Endothelial cell of umbilical vein (primary cell): ENCODE measurements around the gene SART3. TPM values are rescaled to one million over a fixed set of nuclear protein-coding genes. Genes with fewer than 3 reads are reported as not detected.

Experiments used
- BruUV-seq: library from RNA; stranded (reverse); fragments of 400-500 nt; replicated peaks from 2 replicates; lab custom pipeline; 2021; lab: Mats Ljungman, UMichigan
- CTCF ChIA-PET: fragments of 300-600, 350-600 bp; sonication (Branson Sonifier 250); formaldehyde crosslinking; loops from one replicate; lab custom pipeline; 2021; ENCODE audit warnings: antibody characterized with exemption, inconsistent platforms; lab: Charles Lee
- POLR2A ChIA-PET: fragments of 300-600, 350-600 bp; sonication (Branson Sonifier 250); formaldehyde crosslinking; loops from one replicate; lab custom pipeline; 2021; ENCODE audit warnings: antibody characterized with exemption, inconsistent platforms; lab: Charles Lee
- DNase-seq: peaks from one replicate; pipeline ENCODE4 v3.0.0-alpha.2; 2011; ENCODE audit warnings: low read depth, low spot score
- FAIRE-seq: peaks from 2 replicates; lab custom pipeline; 2011; peaks lifted over from hg19 to GRCh38; lab: Jason Lieb, UNC
- H2AFZ ChIP-seq: 2 replicates; pipeline ENCODE4 v1.6.0; 2012; ENCODE audit warnings: low read depth, low read length, control low read depth, inconsistent platforms
- H3K27ac ChIP-seq: 2 replicates; pipeline ENCODE4 v1.5.1; 2011; ENCODE audit warnings: low read depth, mild to moderate bottlenecking, control low read depth, low read length, moderate library complexity; ENCODE audit not compliant: insufficient read depth
- H3K27me3 ChIP-seq, 2 experiments: 2 replicates each; pipeline versions ENCODE4 v1.6.0 to v1.6.1; 2011; ENCODE audit warnings: low read length in 2 of 2, mixed read lengths in 1 of 2; ENCODE audit not compliant: control insufficient read depth in 2 of 2, insufficient read depth in 2 of 2
- H3K36me3 ChIP-seq, 2 experiments: 2 replicates in 1 of 2; 3 replicates in 1 of 2; pipeline ENCODE4 v1.5.1; 2011; ENCODE audit warnings: low read length in 2 of 2, mild to moderate bottlenecking in 1 of 2, moderate library complexity in 1 of 2; ENCODE audit not compliant: control insufficient read depth in 2 of 2, insufficient read depth in 2 of 2; ENCODE audit errors: extremely low read depth in 1 of 2
- H3K4me1 ChIP-seq: 3 replicates; pipeline ENCODE4 v1.5.1; 2011; ENCODE audit warnings: mild to moderate bottlenecking, low read length; ENCODE audit not compliant: control insufficient read depth, insufficient read depth; ENCODE audit errors: extremely low read depth
- H3K4me2 ChIP-seq: 2 replicates; pipeline ENCODE4 v1.6.1; 2011; ENCODE audit warnings: low read length, control low read depth, mixed read lengths; ENCODE audit not compliant: insufficient read depth
- H3K4me3 ChIP-seq, 3 experiments: fragments of 200-600 bp in 1 of 3; sonication (generic), shearing (Covaris generic) in 1 of 3; replicated peaks in 1 of 3; 2 replicates each; pipeline ENCODE4 v1.5.1; 2011 to 2016; ENCODE audit warnings: control low read depth in 3 of 3, low read length in 3 of 3, mild to moderate bottlenecking in 2 of 3, inconsistent platforms in 1 of 3, low read depth in 1 of 3, moderate library complexity in 1 of 3; ENCODE audit not compliant: insufficient read depth in 1 of 3
- H3K79me2 ChIP-seq: 2 replicates; pipeline ENCODE4 v1.6.0; 2012; ENCODE audit warnings: low read length, inconsistent platforms; ENCODE audit not compliant: control insufficient read depth, insufficient read depth
- H3K9ac ChIP-seq: replicated peaks from 2 replicates; pipeline ENCODE3; 2011; ENCODE audit warnings: low read length, control low read depth; ENCODE audit not compliant: insufficient read depth; ENCODE audit errors: extremely low read depth
- H3K9me1 ChIP-seq: replicated peaks from 3 replicates; pipeline ENCODE4 v1.6.0; 2011; ENCODE audit warnings: mild to moderate bottlenecking, low read length; ENCODE audit not compliant: control insufficient read depth, insufficient read depth; ENCODE audit errors: extremely low read depth
- H3K9me3 ChIP-seq: replicated peaks from 2 replicates; pipeline ENCODE4 v1.5.1; 2012; ENCODE audit warnings: low read length, inconsistent platforms; ENCODE audit not compliant: control insufficient read depth, insufficient read depth
- H4K20me1 ChIP-seq: replicated peaks from 2 replicates; pipeline ENCODE3; 2011; ENCODE audit warnings: mild to moderate bottlenecking, low read length; ENCODE audit not compliant: control insufficient read depth, insufficient read depth; ENCODE audit errors: extremely low read depth
- CTCF ChIP-seq, 2 donors: IDR thresholded peaks; 1 replicate in 1 of 2; 2 replicates in 1 of 2; pipeline ENCODE4 v1.5.1; 2011; ENCODE audit warnings: low read length in 2 of 2, mild to moderate bottlenecking in 2 of 2, moderate library complexity in 2 of 2, control low read depth in 1 of 2, inconsistent platforms in 1 of 2, low read depth in 1 of 2; ENCODE audit not compliant: insufficient read depth in 1 of 2; ENCODE audit errors: extremely low read depth in 1 of 2
- EZH2 ChIP-seq: IDR thresholded peaks from 2 replicates; pipeline ENCODE4 v1.6.1; 2012; ENCODE audit warnings: borderline replicate concordance, low read depth, mild to moderate bottlenecking, moderate library complexity, low read length, inconsistent platforms; ENCODE audit not compliant: severe bottlenecking
- FOS ChIP-seq: IDR thresholded peaks from 2 replicates; pipeline ENCODE4 v1.6.1; 2011; ENCODE audit warnings: mild to moderate bottlenecking, low read length, moderate library complexity, borderline replicate concordance; ENCODE audit not compliant: insufficient read depth
- GATA2 ChIP-seq: IDR thresholded peaks from 2 replicates; pipeline ENCODE4 v1.7.0; 2011; ENCODE audit warnings: low read depth, mild to moderate bottlenecking, moderate library complexity, mixed read lengths, low read length; ENCODE audit not compliant: insufficient read length, insufficient read depth
- JUN ChIP-seq: IDR thresholded peaks from 2 replicates; pipeline ENCODE4 v1.6.1; 2011; ENCODE audit warnings: borderline replicate concordance, low read depth; ENCODE audit not compliant: insufficient read length, insufficient read depth
- MAX ChIP-seq: IDR thresholded peaks from 2 replicates; pipeline ENCODE4 v1.6.1; 2011; ENCODE audit not compliant: insufficient read depth, insufficient read length
- MYC ChIP-seq: IDR thresholded peaks from one replicate; pipeline ENCODE4 v1.6.1; 2011; ENCODE audit warnings: mild to moderate bottlenecking, low read depth, low read length
- POLR2A ChIP-seq: IDR thresholded peaks from 2 replicates; pipeline ENCODE4 v1.6.1; 2012; ENCODE audit warnings: low read depth, mild to moderate bottlenecking, control low read depth, low read length
- POLR2AphosphoS5 ChIP-seq: IDR thresholded peaks from 2 replicates; pipeline ENCODE4 v1.6.1; 2012; ENCODE audit warnings: low read depth, mild to moderate bottlenecking, control low read depth, low read length, moderate library complexity; ENCODE audit not compliant: insufficient read depth
- dilution Hi-C: fragments of 300-500 bp; cut with MboI; formaldehyde crosslinking; loops from one replicate; pipeline ENCODE4 v1.15.0; 2019; ENCODE audit warnings: low sequenced_read_pairs; ENCODE audit not compliant: extremely low pct_ligation_motif_present
- intact Hi-C: fragments of 100-400 bp; cut with micrococcal nuclease; formaldehyde crosslinking; loops from one replicate; pipeline ENCODE4 v1.10.0; 2022
- polyA plus RNA-seq, 4 experiments: library from polyadenylated mRNA; depleted of rRNA in 3 of 4; stranded (reverse) in 3 of 4; unstranded in 1 of 4; fragments of >200 nt; gene quantifications; 2 replicates each; pipeline versions ENCODE4 v1.2.1 to v1.2.3, GENCODE V29; 2011 to 2012; ENCODE audit warnings: missing spikeins in 1 of 4
- total RNA-seq: library from RNA; stranded (reverse); gene quantifications from 2 replicates; pipeline ENCODE4 v1.2.3, GENCODE V29; 2021

SART3 gene
- total and polyA plus RNA-seq, 2 donors (not counting 3 experiments of a cell fraction or from before 2014, with no cell fraction given), result 13.9 to 50.7 TPM

GRCh38 chr12:108610336-108610815, 49.4 kb upstream of the SART3 start:
- dilution Hi-C loops, result no loop called here
- ChIA-PET POLR2A (no interaction called here), CTCF (interaction anchor here (1.2 to 3.1 kb wide), 3 partner anchors 8 to 340 kb away, joined by 3 to 15 read pairs (median 4); partner anchors contain the start of gene ISCU)
- Histone ChIP-seq H3K36me3 (no peaks in the 10 kb centered on the region), H3K9ac (no peak overlapping the region), H4K20me1 (no peaks in the 10 kb centered on the region), H3K4me2 (no peak overlapping the region), H3K4me3 (no peak overlapping the region), H3K79me2 (no peaks in the 10 kb centered on the region), H3K27me3 (no peaks in the 10 kb centered on the region), H3K9me1 (no peaks in the 10 kb centered on the region), H3K27ac (no peak overlapping the region), H3K4me1 (no peaks in the 10 kb centered on the region), H2AFZ (no peak overlapping the region), H3K9me3 (no peaks in the 10 kb centered on the region)
- DNase-seq, result no peak
- no TSS peak for BruUV-seq
- no peak for FAIRE-seq
- TF ChIP-seq EZH2, result no peak
- TF ChIP-seq FOS, result no peak
- no peak for TF ChIP-seq GATA2
- TF ChIP-seq POLR2A, result no peak
- no peak for TF ChIP-seq MYC
- TF ChIP-seq CTCF (IDR thresholded peaks at IDR 0.05; ENCODE audit: extremely low read depth in 1 of 2, insufficient read depth in 1 of 2, low read depth in 1 of 2, low read length in 2 of 2), result no peak
- TF ChIP-seq POLR2AphosphoS5, result no peak
- no peak for TF ChIP-seq JUN
- no peak for TF ChIP-seq MAX
- intact Hi-C loops, result no loop called here
